Measurements from ENCODE around the gene MRFAP1L1. TPM values are rescaled to one million over a fixed set of nuclear protein-coding genes. Genes with fewer than 3 reads are reported as not detected.

MRFAP1L1 gene
- total RNA-seq, 1 experiment from 2014 or later = 57.7 TPM

DNA sequence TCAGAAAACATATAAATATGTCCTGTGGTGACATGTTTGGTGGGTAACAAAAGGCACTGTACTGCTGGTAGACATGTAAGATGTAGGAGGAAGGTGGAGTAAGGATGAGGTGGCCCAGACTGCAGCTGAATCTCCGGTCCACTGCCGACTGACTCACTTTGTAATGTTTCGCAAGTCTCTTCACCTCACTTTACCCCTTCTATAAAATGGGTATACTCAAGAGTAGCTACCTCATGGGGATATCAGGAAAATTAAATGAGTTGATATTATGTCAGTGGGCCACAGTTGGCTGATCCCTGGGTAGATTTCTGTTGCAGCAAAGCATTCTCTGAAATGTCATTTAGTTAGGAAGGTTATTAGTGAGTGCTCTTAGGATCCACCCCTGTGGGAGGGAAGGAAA is 47.1 kb downstream of the MRFAP1L1 start:
- Histone ChIP-seq H2BK15ac (ENCODE audit: low read depth, low read length) (no peak overlapping the region), H3K79me2 (ENCODE audit: insufficient read depth, low read length) (no peaks in the 10 kb centered on the region), H3K23me2 (ENCODE audit: insufficient read length, low read depth, low read length, poor library complexity, severe bottlenecking) (peaks cover 3% of the 10 kb centered on the region), H3K4me1 (ENCODE audit: insufficient read depth, low read length) (no peaks in the 10 kb centered on the region), H4K8ac (replicated peaks; ENCODE audit: insufficient read length, low read depth, low read length) (no peak overlapping the region), H3K79me1 (ENCODE audit: insufficient read depth, low read depth, low read length, poor library complexity, severe bottlenecking) (no peaks in the 10 kb centered on the region), H3K4me2 (ENCODE audit: insufficient read depth, insufficient read length, low read length) (no peak overlapping the region), H2BK20ac (ENCODE audit: low read depth, low read length, poor library complexity, severe bottlenecking) (no peak overlapping the region), H3K27ac (ENCODE audit: insufficient read length, low read depth, low read length) (no peak overlapping the region), H2BK5ac (ENCODE audit: insufficient read length, low read length) (no peak overlapping the region), H3T11ph (ENCODE audit: low read length) (no peak overlapping the region), H2AFZ (ENCODE audit: low read length) (no peak overlapping the region), H4K5ac (ENCODE audit: insufficient read length, low read depth, low read length) (no peak overlapping the region), H3K4ac (ENCODE audit: low read depth, low read length) (no peak overlapping the region), H3K56ac (ENCODE audit: insufficient read length, low read depth, low read length) (no peak overlapping the region), H2AK5ac (ENCODE audit: insufficient read length, low read length) (no peak overlapping the region), H2BK12ac (ENCODE audit: insufficient read length, low read depth, low read length) (no peak overlapping the region), H3K27me3 (ENCODE audit: insufficient read depth, low read length) (no peaks in the 10 kb centered on the region; the same call in 1 of the 2 replicates), H2BK120ac (ENCODE audit: low read depth, low read length, poor library complexity, severe bottlenecking) (no peak overlapping the region), H3K18ac (ENCODE audit: insufficient read length, low read depth, low read length) (no peak overlapping the region), H3K23ac (ENCODE audit: insufficient read length, low read depth, low read length) (no peak overlapping the region), H3K14ac (ENCODE audit: insufficient read depth, low read length) (no peak overlapping the region), H4K20me1 (ENCODE audit: control insufficient read depth, insufficient read depth, insufficient read length) (no peaks in the 10 kb centered on the region), H3K9me3 (ENCODE audit: control insufficient read depth, low read depth, low read length) (no peaks in the 10 kb centered on the region), H3K9ac (ENCODE audit: extremely low read depth, insufficient read length, low read length) (no peak overlapping the region), H4K91ac (ENCODE audit: insufficient read length, low read depth, low read length) (no peak overlapping the region)
- no peak for DNase-seq
- Mint-ChIP-seq H3K36me3 (ENCODE audit: insufficient read depth in 1 of 3, low read depth in 3 of 3) (no peaks in the 10 kb centered on the region), H3K9me3 (no peaks in the 10 kb centered on the region; a peak in 1 of 5 replicates), H3K4me3 (no peak overlapping the region), H3K4me1 (peaks cover 0 to 10% of the 10 kb centered on the region in 2 experiments; a peak in 1 of 4 replicates), H3K27me3 (ENCODE audit: low read depth) (peaks cover 51% of the 10 kb centered on the region), H3K27ac (no peak overlapping the region; a peak in 1 of 7 replicates)
- no CpG with 5 or more reads among the region's 3 CpGs for WGBS (ENCODE audit: extremely low coverage, insufficient read length, low lambda C conversion rate)
- TF ChIP-seq CTCF (conservative IDR thresholded peaks at IDR 0.05) = no peak
